ENCODE measurements around the gene OGT. TPM values are rescaled to one million over a fixed set of nuclear protein-coding genes. Genes with fewer than 3 reads are reported as not detected.

Gene OGT
- polyA plus RNA-seq, 1 of the 3 experiments (the other 2 are of a cell fraction), result 77.0 TPM

GRCh38 chrX:71533851-71534561, 1.1 kb downstream of the OGT start:
- Histone ChIP-seq H3K4me2 (peak overlapping the region; percentile 68), H3K36me3 (replicated peaks in 1 of 2; ENCODE audit: control insufficient read depth in 1 of 2, insufficient read depth in 2 of 2, low read length in 1 of 2) (peaks cover 8% of the 10 kb centered on the region in 2 experiments), H3F3A (replicated peaks; ENCODE audit: insufficient read depth) (peaks cover 16% of the 10 kb centered on the region), H3K27ac (ENCODE audit: low read depth in 2 of 2, low read length in 1 of 2) (peak overlapping the region; percentile 80 to 89), H3K9ac (peak overlapping the region; percentile 87), H2AFZ (ENCODE audit: low read depth) (0 out of 2 replicates have a peak overlapping the region, but pooled peaks have one; percentile 4), H3K79me2 (ENCODE audit: insufficient read depth) (peaks cover 61% of the 10 kb centered on the region), H3K9me3 (no peaks in the 10 kb centered on the region), H3K9me2 (no peaks in the 10 kb centered on the region), H4K20me1 (ENCODE audit: insufficient read depth) (peaks cover 46% of the 10 kb centered on the region), H3K27me3 (ENCODE audit: insufficient read depth) (peaks cover 14% of the 10 kb centered on the region; the same call in 1 of the 2 replicates), H3K4me3 (ENCODE audit: low read depth in 2 of 2, low read length in 1 of 2) (peak overlapping the region; percentile 61 to 72), H3K4me1 (ENCODE audit: control insufficient read depth in 1 of 2, insufficient read depth in 2 of 2, low read depth in 1 of 2, low read length in 1 of 2) (peaks cover 0 to 8% of the 10 kb centered on the region in 2 experiments; a peak in 2 of 4 replicates)
- WGBS (ENCODE audit: low lambda C conversion rate), result 11% methylated on average over 31 of the region's 31 CpGs
- peak; percentile 42 for DNase-seq
- TF ChIP-seq, protein P1, sequence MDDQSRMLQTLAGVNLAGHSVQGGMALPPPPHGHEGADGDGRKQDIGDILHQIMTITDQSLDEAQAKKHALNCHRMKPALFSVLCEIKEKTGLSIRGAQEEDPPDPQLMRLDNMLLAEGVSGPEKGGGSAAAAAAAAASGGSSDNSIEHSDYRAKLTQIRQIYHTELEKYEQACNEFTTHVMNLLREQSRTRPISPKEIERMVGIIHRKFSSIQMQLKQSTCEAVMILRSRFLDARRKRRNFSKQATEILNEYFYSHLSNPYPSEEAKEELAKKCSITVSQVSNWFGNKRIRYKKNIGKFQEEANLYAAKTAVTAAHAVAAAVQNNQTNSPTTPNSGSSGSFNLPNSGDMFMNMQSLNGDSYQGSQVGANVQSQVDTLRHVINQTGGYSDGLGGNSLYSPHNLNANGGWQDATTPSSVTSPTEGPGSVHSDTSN (IDR thresholded peaks at IDR 0.05), result 0 out of 2 replicates have a peak, but pooled peaks have one; percentile 6
- TF ChIP-seq, protein P2, sequence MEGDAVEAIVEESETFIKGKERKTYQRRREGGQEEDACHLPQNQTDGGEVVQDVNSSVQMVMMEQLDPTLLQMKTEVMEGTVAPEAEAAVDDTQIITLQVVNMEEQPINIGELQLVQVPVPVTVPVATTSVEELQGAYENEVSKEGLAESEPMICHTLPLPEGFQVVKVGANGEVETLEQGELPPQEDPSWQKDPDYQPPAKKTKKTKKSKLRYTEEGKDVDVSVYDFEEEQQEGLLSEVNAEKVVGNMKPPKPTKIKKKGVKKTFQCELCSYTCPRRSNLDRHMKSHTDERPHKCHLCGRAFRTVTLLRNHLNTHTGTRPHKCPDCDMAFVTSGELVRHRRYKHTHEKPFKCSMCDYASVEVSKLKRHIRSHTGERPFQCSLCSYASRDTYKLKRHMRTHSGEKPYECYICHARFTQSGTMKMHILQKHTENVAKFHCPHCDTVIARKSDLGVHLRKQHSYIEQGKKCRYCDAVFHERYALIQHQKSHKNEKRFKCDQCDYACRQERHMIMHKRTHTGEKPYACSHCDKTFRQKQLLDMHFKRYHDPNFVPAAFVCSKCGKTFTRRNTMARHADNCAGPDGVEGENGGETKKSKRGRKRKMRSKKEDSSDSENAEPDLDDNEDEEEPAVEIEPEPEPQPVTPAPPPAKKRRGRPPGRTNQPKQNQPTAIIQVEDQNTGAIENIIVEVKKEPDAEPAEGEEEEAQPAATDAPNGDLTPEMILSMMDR (IDR thresholded peaks at IDR 0.05), result no peak
- TF ChIP-seq MXI1 (IDR thresholded peaks at IDR 0.05; ENCODE audit: low read depth, low read length) (no peak; the same call in 1 of the 2 replicates), TAF1 (IDR thresholded peaks at IDR 0.05; ENCODE audit: borderline replicate concordance, low read depth, low read length) (0 out of 2 replicates have a peak, but pooled peaks have one; percentile 6), IRF3 (IDR thresholded peaks at IDR 0.05; ENCODE audit: low read depth, low read length) (no peak), TEAD4 (IDR thresholded peaks at IDR 0.05; ENCODE audit: borderline replicate concordance, insufficient read depth) (no peak), CHD2 (IDR thresholded peaks at IDR 0.05; ENCODE audit: low read length, partially characterized antibody) (peak; percentile 58), TCF12 (IDR thresholded peaks at IDR 0.05) (no peak), SIN3A (IDR thresholded peaks at IDR 0.05; ENCODE audit: borderline replicate concordance, low read depth, low read length) (no peak)
- CTCF ChIA-PET, result interaction anchor here (0.9 to 1.7 kb wide), 3 partner anchors 12 to 118 kb away, joined by 3 to 5 read pairs (median 3); no protein-coding TSS in a partner anchor
- POLR2A ChIA-PET, result interaction anchor here (0.9 kb wide), 1 partner anchor 12 kb away, joined by 3 read pairs; no protein-coding TSS in a partner anchor
